Duodenal mucosa (tissue), 2 donors: Measurements from ENCODE around the gene CTBP2.

Experiments
- H3K27ac ChIP-seq: one replicate; pipeline ENCODE4 v1.7.0; 2013; ENCODE audit warnings: low read depth, low read length
- H3K27me3 ChIP-seq, 2 donors: one replicate each; pipeline ENCODE4 v1.7.0; 2013; ENCODE audit warnings: low read length in 2 of 2, control low read depth in 1 of 2; ENCODE audit not compliant: insufficient read depth in 2 of 2, control insufficient read depth in 1 of 2
- H3K36me3 ChIP-seq, 2 donors: one replicate each; pipeline ENCODE4 v1.7.0; 2013; ENCODE audit warnings: low read length in 2 of 2, control low read depth in 1 of 2; ENCODE audit not compliant: insufficient read depth in 2 of 2, control insufficient read depth in 1 of 2
- H3K4me1 ChIP-seq, 2 donors: one replicate each; pipeline ENCODE4 v1.7.0; 2013; ENCODE audit warnings: low read length in 2 of 2, control low read depth in 1 of 2; ENCODE audit not compliant: insufficient read depth in 2 of 2, control insufficient read depth in 1 of 2
- H3K4me3 ChIP-seq, 2 donors: one replicate each; pipeline ENCODE4 v1.7.0; 2013; ENCODE audit warnings: low read length in 2 of 2, low read depth in 1 of 2
- H3K9ac ChIP-seq, 2 donors: one replicate each; pipeline ENCODE4 v1.7.0; 2013; ENCODE audit warnings: low read length in 2 of 2, low read depth in 1 of 2
- H3K9me3 ChIP-seq, 2 donors: one replicate each; pipeline ENCODE4 v1.7.0; 2013; ENCODE audit warnings: low read length in 2 of 2, control low read depth in 1 of 2; ENCODE audit not compliant: control insufficient read depth in 1 of 2

Gene CTBP2

DNA sequence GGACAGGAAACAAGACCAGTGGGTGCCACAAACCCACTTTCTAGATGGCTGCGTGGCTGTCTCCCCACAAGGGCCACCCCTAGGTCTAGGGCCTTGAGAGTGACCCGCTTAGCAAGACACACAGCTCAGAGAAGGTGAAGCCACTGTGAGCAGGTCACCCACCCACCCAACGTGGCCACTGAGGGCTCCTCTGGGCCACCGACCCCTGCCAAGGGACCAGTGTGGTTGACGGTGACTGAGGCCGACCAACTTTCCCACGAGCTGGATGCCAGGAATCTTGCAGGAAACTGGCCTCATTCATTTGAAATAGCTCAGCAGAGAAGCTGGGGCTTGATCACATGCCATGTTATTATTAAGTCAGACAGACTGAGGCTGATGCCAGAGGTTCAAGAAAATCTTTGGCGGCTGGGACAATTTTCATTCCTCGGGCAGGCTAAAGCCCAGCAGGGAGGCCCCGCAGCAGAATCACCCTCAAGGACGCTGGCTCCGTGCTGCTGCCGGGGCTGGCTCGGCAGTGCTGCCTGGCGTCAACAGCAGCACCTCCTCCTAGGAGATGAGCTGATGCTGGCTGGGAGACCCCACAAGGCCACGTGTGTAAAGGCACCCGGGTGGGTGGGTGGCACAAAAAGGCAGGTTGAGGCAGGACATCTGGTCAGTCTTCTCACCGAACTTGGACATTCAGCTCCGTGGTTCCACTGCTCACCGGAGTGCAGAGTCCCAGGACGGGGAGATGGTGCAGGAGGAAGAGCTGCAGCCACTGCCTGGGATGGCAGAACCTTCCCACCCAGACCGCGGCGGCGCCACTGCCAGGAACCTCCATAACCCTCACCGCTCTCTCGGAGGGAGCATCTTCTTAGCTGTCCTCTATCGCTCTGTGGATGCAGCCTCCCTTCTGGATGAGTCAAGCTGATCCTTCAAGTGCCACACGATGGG lies 160.7 kb downstream of the CTBP2 start:
- peaks cover 0 to 9% of the 10 kb centered on the region in 2 donors for H3K4me1 ChIP-seq
- H3K27ac ChIP-seq = no peak overlapping the region
- H3K9ac ChIP-seq = no peak overlapping the region
- no peak overlapping the region for H3K4me3 ChIP-seq
- H3K27me3 ChIP-seq = no peaks in the 10 kb centered on the region
- H3K9me3 ChIP-seq = no peaks in the 10 kb centered on the region
- H3K36me3 ChIP-seq = peaks cover 24 to 94% of the 10 kb centered on the region in 2 donors

DNA sequence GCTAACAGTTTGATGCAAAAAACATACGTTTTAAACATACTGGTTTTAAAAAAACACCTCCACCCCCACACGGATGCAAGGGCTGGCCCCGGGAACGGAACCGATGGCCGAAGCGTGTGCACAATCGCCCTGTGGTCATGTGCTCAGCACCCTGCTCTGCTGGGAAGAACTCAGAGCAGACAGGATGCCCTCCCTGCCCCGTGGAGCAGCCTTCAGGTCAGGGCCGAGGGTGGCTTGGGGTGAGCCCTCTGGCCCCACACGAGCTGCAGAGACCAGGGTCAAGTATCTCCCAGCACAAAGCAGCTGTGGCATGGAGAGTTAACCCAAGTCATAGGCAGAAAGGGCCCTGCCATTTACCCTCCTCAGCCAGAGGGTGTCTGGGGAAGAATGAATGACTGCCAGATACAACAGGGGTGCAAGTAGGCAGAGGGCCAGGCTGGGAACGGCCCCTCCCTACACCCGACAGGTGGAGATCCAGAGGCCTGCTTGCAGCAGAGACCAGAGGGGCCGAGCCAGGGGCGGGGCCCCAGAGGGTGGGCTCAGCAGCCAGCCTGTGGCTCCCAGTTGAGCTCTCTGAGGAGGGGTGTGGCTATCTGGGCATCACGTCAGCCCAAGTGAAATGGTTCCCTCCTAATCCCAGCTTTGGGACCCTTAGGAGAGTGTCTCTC lies 161.6 kb downstream of the CTBP2 start:
- Histone ChIP-seq H3K36me3 (peaks cover 24 to 94% of the 10 kb centered on the region in 2 donors), H3K4me1 (peaks cover 0 to 9% of the 10 kb centered on the region in 2 donors), H3K4me3 (no peak overlapping the region), H3K27ac (no peak overlapping the region), H3K9ac (no peak overlapping the region), H3K9me3 (no peaks in the 10 kb centered on the region), H3K27me3 (no peaks in the 10 kb centered on the region)

DNA sequence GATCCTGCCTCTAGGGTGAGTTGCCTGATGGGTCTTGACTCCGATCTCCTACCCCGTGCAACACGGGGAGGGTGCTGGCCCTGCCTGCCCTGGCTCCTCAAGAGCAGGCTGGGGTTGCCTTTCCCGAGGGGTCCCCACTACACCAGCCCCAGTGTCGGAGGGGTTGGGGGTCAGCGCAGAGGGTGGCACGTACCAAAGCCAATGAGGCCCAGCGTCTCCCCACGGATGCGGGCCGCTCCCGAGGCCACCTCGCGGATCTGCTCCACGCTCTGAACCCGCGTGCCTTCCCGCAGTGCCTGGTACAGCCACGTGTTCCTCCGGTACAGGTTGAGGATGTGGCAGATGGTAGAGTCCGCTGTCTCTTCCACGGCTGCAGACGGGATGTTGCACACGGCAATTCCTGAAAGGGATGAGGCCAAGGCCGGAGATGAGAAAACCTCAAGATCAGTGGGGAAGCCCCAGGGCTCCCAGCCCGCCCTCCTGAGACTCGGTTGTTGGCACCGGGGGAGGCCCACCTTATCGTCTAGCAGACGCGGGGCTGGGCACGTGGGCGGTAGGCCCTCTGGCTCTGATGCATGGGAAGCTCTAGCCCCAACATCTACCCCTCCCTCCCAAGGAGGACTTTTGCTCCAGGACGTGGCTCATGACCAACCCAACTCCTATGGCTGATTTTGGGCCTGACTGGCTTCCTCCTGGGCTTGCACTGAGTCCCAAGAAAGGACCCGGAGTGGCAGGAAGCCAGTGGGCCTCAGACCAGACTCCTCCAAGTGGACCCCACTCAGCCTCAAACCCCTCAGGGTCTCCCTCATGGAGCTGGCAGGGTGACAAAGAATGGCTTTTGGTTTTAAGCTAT lies 162.4 kb downstream of the CTBP2 start:
- H3K4me1 ChIP-seq = peaks cover 0 to 9% of the 10 kb centered on the region in 2 donors
- no peak overlapping the region for H3K4me3 ChIP-seq
- H3K27me3 ChIP-seq = no peaks in the 10 kb centered on the region
- no peak overlapping the region for H3K27ac ChIP-seq
- no peak overlapping the region for H3K9ac ChIP-seq
- H3K36me3 ChIP-seq = peaks cover 26 to 94% of the 10 kb centered on the region in 2 donors
- no peaks in the 10 kb centered on the region for H3K9me3 ChIP-seq

GRCh38 chr10:124997306-124997705 lies 163.1 kb downstream of the CTBP2 start:
- Histone ChIP-seq H3K27me3 (no peaks in the 10 kb centered on the region), H3K27ac (no peak overlapping the region), H3K9ac (no peak overlapping the region), H3K36me3 (peaks cover 30 to 93% of the 10 kb centered on the region in 2 donors), H3K4me1 (peaks cover 0 to 9% of the 10 kb centered on the region in 2 donors), H3K4me3 (no peak overlapping the region), H3K9me3 (no peaks in the 10 kb centered on the region)

DNA sequence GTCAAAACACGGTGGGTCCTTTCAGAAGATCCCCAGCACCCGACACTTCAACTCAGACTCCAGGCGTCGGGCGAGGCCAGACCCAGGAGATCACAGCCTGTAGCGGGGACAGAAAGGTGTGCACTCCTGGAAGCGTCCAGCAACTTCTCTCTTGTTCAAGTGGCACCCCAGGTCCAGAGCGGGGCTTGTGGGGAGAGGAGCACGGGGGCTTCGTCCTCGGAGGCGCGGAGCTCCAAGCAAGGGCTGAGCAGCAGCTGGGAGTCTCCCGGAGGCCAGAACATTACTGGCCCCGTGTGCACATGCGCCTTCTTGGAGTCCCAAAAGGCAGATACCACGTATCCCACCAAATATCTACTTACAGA lies 163.5 kb downstream of the CTBP2 start:
- no peaks in the 10 kb centered on the region for H3K27me3 ChIP-seq
- H3K4me3 ChIP-seq = no peak overlapping the region
- H3K9ac ChIP-seq = no peak overlapping the region
- no peaks in the 10 kb centered on the region for H3K9me3 ChIP-seq
- H3K36me3 ChIP-seq = peaks cover 30 to 93% of the 10 kb centered on the region in 2 donors
- no peak overlapping the region for H3K27ac ChIP-seq
- H3K4me1 ChIP-seq = peaks cover 0 to 9% of the 10 kb centered on the region in 2 donors

DNA sequence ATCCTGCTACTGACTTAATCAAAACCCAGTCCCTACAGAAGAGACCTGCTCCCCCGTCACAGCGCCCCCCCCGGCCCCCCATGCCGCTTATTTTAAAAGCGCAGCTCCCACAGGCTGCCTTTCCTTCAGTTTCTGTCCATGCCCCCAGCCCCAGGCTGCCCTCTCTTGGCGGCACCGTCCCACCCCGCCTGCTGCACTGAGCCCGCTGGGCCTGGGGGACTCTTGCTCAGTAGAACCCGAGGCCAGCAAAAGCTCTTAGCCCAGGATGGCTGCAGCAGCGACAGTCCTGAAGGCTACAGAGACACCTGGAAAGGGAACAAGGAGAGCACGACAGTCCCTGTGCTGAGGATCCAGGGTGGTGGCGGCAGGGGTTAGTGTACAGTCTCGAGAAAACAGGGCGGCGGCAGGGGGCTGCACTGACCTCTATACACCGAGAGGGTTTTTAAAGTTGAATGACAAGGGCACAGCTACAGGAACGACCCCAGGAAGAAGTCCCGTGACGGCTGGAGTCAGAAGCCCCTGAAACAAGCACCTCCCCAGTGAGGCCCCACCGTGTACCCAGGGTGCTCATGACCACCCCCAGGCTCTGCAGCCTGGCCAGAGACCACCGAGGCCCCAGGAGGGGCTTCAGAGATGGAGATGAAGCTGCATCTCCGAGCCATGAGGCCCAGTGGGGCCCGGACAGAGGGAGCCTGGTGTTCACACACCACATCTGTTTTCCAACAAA lies 164.1 kb downstream of the CTBP2 start:
- Histone ChIP-seq H3K4me3 (no peak overlapping the region), H3K9ac (no peak overlapping the region), H3K27me3 (no peaks in the 10 kb centered on the region), H3K9me3 (no peaks in the 10 kb centered on the region), H3K4me1 (peaks cover 0 to 9% of the 10 kb centered on the region in 2 donors), H3K27ac (no peak overlapping the region), H3K36me3 (peaks cover 33 to 94% of the 10 kb centered on the region in 2 donors)

- H3K27me3 ChIP-seq = no peaks in the 10 kb centered on the region
- H3K36me3 ChIP-seq = peaks cover 33 to 94% of the 10 kb centered on the region in 2 donors
- no peaks in the 10 kb centered on the region for H3K9me3 ChIP-seq
- peaks cover 0 to 9% of the 10 kb centered on the region in 2 donors for H3K4me1 ChIP-seq
- no peak overlapping the region for H3K27ac ChIP-seq
- H3K9ac ChIP-seq = no peak overlapping the region
- H3K4me3 ChIP-seq = no peak overlapping the region
Measured at GRCh38 chr10:124995605-124996004, 164.8 kb downstream of the CTBP2 start.

GRCh38 chr10:124994573-124995473 lies 165.5 kb downstream of the CTBP2 start:
- H3K4me1 ChIP-seq = peaks cover 0 to 1% of the 10 kb centered on the region in 2 donors
- no peak overlapping the region for H3K9ac ChIP-seq

More at GRCh38 chr10:124994573-124995473, 165.5 kb downstream of the CTBP2 start:
- Histone ChIP-seq H3K36me3 (peaks cover 33 to 89% of the 10 kb centered on the region in 2 donors), H3K27ac (no peak overlapping the region), H3K27me3 (no peaks in the 10 kb centered on the region), H3K9me3 (no peaks in the 10 kb centered on the region), H3K4me3 (no peak overlapping the region)
